Neuronal stem cell (in vitro differentiated cells): ENCODE data around the gene CFAP61.

Experiments
- DNase-seq: peaks from one replicate; pipeline ENCODE4 v3.0.0-alpha.2; 2013; ENCODE audit warnings: low spot score
- H2AFZ ChIP-seq: one replicate; pipeline ENCODE4 v1.6.1; 2013; ENCODE audit warnings: mild to moderate bottlenecking, low read length, inconsistent platforms
- H2AK5ac ChIP-seq: 2 replicates; pipeline ENCODE4 v1.6.1; 2013; ENCODE audit warnings: low read depth, mild to moderate bottlenecking, inconsistent platforms, low read length, moderate library complexity, mixed read lengths
- H2BK120ac ChIP-seq: 2 replicates; pipeline ENCODE4 v1.6.1; 2013; ENCODE audit warnings: low read depth, mild to moderate bottlenecking, inconsistent platforms, low read length, moderate library complexity, mixed read lengths
- H2BK12ac ChIP-seq: one replicate; pipeline ENCODE4 v1.6.1; 2013; ENCODE audit warnings: low read length, inconsistent platforms
- H2BK15ac ChIP-seq: 2 replicates; pipeline ENCODE4 v1.6.1; 2013; ENCODE audit warnings: mild to moderate bottlenecking, low read length, inconsistent platforms, mixed read lengths
- H2BK5ac ChIP-seq: one replicate; pipeline ENCODE4 v1.6.1; 2013; ENCODE audit warnings: inconsistent platforms, mild to moderate bottlenecking, low read length, moderate library complexity
- H3K14ac ChIP-seq: one replicate; pipeline ENCODE4 v1.6.1; 2013; ENCODE audit warnings: low read length, inconsistent platforms
- H3K18ac ChIP-seq: 2 replicates; pipeline ENCODE4 v1.6.1; 2013; ENCODE audit warnings: low read length, inconsistent platforms
- H3K23ac ChIP-seq: 2 replicates; pipeline ENCODE4 v1.6.1; 2013; ENCODE audit warnings: low read depth, mild to moderate bottlenecking, mixed read lengths, low read length, inconsistent platforms; ENCODE audit not compliant: poor library complexity
- H3K27ac ChIP-seq: replicated peaks from 3 replicates; pipeline ENCODE4 v1.5.1; 2013; ENCODE audit warnings: low read length, inconsistent platforms
- H3K27me3 ChIP-seq, 3 experiments: 2 replicates each; pipeline ENCODE4 v1.6.1; 2013; ENCODE audit warnings: low read length in 3 of 3, mild to moderate bottlenecking in 2 of 3, inconsistent platforms in 1 of 3, low read depth in 1 of 3, mixed read lengths in 1 of 3, moderate library complexity in 1 of 3; ENCODE audit not compliant: control insufficient read depth in 3 of 3, insufficient read depth in 3 of 3
- H3K36me3 ChIP-seq, 2 donors: replicated peaks in 1 of 2; 2 replicates each; pipeline ENCODE4 v1.6.1; 2013; ENCODE audit warnings: low read length in 2 of 2; ENCODE audit not compliant: control insufficient read depth in 2 of 2, insufficient read depth in 2 of 2
- H3K4ac ChIP-seq: 2 replicates; pipeline ENCODE4 v1.6.1; 2013; ENCODE audit warnings: inconsistent platforms, mild to moderate bottlenecking, low read length, moderate library complexity
- H3K4me1 ChIP-seq, 2 donors: 1 replicate in 1 of 2; 2 replicates in 1 of 2; pipeline ENCODE4 v1.6.1; 2013; ENCODE audit warnings: low read length in 2 of 2, low read depth in 1 of 2; ENCODE audit not compliant: control insufficient read depth in 2 of 2, insufficient read depth in 1 of 2
- H3K4me2 ChIP-seq: one replicate; pipeline ENCODE4 v1.6.1; 2013; ENCODE audit warnings: mild to moderate bottlenecking, low read length, inconsistent platforms; ENCODE audit not compliant: insufficient read depth, poor library complexity, severe bottlenecking
- H3K4me3 ChIP-seq, 2 donors: 2 replicates each; pipeline ENCODE4 v1.5.1; 2013; ENCODE audit warnings: low read length in 2 of 2, mild to moderate bottlenecking in 2 of 2, inconsistent platforms in 1 of 2, moderate library complexity in 1 of 2
- H3K79me1 ChIP-seq: one replicate; pipeline ENCODE4 v1.6.1; 2013; ENCODE audit warnings: low read depth, mild to moderate bottlenecking, inconsistent platforms, low read length, moderate library complexity
- H3K9ac ChIP-seq: one replicate; pipeline ENCODE4 v1.6.1; 2013; ENCODE audit warnings: mild to moderate bottlenecking, low read depth, low read length, inconsistent platforms; ENCODE audit not compliant: poor library complexity
- H3K9me3 ChIP-seq, 2 donors: replicated peaks in 1 of 2; 2 replicates each; pipeline versions ENCODE3 to v1.6.1; 2013; ENCODE audit warnings: low read length in 2 of 2, mild to moderate bottlenecking in 2 of 2, inconsistent platforms in 1 of 2, low read depth in 1 of 2, mixed read lengths in 1 of 2, moderate library complexity in 1 of 2; ENCODE audit not compliant: control insufficient read depth in 2 of 2, insufficient read depth in 1 of 2
- H4K8ac ChIP-seq: one replicate; pipeline ENCODE4 v1.6.1; 2013; ENCODE audit warnings: low read depth, mild to moderate bottlenecking, inconsistent platforms, low read length, moderate library complexity
- H4K91ac ChIP-seq: one replicate; pipeline ENCODE4 v1.6.1; 2013; ENCODE audit warnings: low read length, low read depth, mild to moderate bottlenecking, inconsistent platforms; ENCODE audit not compliant: poor library complexity
- WGBS, 2 donors: extraction: QIAGEN DNeasy Blood & Tissue Kit; methylation state at CpG; one replicate each; pipeline ENCODE4 v1.1.7; 2013; ENCODE audit warnings: missing lambda C conversion rate in 2 of 2, mixed read lengths in 1 of 2; ENCODE audit not compliant: insufficient read length in 2 of 2, insufficient replicate concordance in 1 of 2; ENCODE audit errors: extremely low coverage in 2 of 2; 5-methylcytosine and 5-hydroxymethylcytosine counted together

The CFAP61 gene

DNA sequence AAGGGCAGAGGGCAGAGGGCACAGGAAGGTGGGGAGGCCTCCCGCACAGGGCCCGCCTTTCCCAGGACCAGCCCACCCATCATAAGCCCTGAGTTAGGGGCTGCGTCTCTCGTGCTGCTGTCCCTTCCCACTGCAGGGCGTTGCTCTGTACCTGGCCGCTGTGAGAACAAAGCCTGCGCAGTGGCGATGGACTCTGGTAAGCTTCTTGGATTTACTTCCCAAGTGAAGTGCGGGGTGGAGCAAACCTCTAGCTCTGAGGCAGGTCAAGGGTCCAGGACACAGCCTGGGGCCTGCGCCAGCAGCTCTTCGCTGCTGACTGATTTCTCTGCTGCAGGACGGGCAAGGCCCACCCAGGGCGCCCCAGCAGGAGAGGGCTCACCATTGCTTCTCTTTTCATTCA lies 339.4 kb downstream of the CFAP61 start:
- no peak overlapping the region for H3K4me3 ChIP-seq
- no peak for DNase-seq
- no peak overlapping the region for H3K4me2 ChIP-seq
- H2BK15ac ChIP-seq = no peak overlapping the region
- peaks cover 2 to 4% of the 10 kb centered on the region in 2 donors for H3K36me3 ChIP-seq
- H2BK120ac ChIP-seq = no peak overlapping the region
- WGBS, 2 donors = no CpG with 5 or more reads among the region's 13 CpGs
- peaks cover 0 to 15% (median 0%) of the 10 kb centered on the region in 3 experiments for H3K27me3 ChIP-seq
- no peak overlapping the region for H4K8ac ChIP-seq
- H4K91ac ChIP-seq = no peak overlapping the region
- peak overlapping the region; percentile 15 for H3K18ac ChIP-seq
- no peaks in the 10 kb centered on the region for H3K9me3 ChIP-seq
- no peak overlapping the region for H3K4ac ChIP-seq
- no peak overlapping the region for H2BK12ac ChIP-seq
- no peak overlapping the region for H2AFZ ChIP-seq
- no peak overlapping the region for H3K27ac ChIP-seq
- H2AK5ac ChIP-seq = no peak overlapping the region
- H3K14ac ChIP-seq = no peak overlapping the region
- no peaks in the 10 kb centered on the region for H3K79me1 ChIP-seq
- no peak overlapping the region for H3K23ac ChIP-seq
- H3K9ac ChIP-seq = no peak overlapping the region
- peaks cover 14 to 17% of the 10 kb centered on the region in 2 donors for H3K4me1 ChIP-seq
- H2BK5ac ChIP-seq = no peak overlapping the region

GRCh38 chr20:20393207-20394120 lies 341.1 kb downstream of the CFAP61 start:
- Histone ChIP-seq H3K23ac (no peak overlapping the region), H2BK120ac (no peak overlapping the region), H3K79me1 (no peaks in the 10 kb centered on the region), H2AFZ (no peak overlapping the region), H2BK12ac (no peak overlapping the region), H3K27ac (no peak overlapping the region), H4K91ac (no peak overlapping the region), H3K18ac (peak overlapping the region; percentile 13), H3K27me3 (peaks cover 0 to 29% (median 0%) of the 10 kb centered on the region in 3 experiments), H3K4me1 (peaks cover 15 to 17% of the 10 kb centered on the region in 2 donors), H3K9me3 (no peaks in the 10 kb centered on the region), H3K36me3 (peaks cover 2 to 4% of the 10 kb centered on the region in 2 donors), H2BK15ac (no peak overlapping the region), H3K9ac (no peak overlapping the region), H2BK5ac (no peak overlapping the region), H3K4ac (no peak overlapping the region), H3K4me3 (no peak overlapping the region), H4K8ac (no peak overlapping the region), H2AK5ac (no peak overlapping the region), H3K14ac (no peak overlapping the region), H3K4me2 (no peak overlapping the region)
- WGBS, 2 donors = no CpG with 5 or more reads among the region's 20 CpGs
- no peak for DNase-seq

DNA sequence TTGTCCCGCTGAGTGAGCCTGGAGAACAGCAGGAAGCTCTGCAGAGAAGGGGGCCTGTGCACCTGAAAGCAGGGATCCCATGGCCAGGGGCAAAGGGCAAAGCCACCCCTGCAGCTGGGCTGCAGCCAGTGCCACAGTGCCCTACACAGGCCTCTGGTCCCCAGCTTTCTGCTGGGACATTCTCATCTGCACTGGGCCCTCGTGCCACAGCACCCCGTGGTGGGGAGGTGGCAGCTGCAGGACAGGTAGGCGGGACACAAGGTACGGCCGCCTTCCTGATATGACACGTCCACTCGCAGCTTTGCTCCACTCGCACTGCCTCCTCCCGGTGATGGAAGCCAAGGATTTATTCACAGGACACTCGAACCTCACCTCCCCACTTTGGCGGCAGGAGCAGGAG lies 342.8 kb downstream of the CFAP61 start:
- Histone ChIP-seq H3K4me2 (no peak overlapping the region), H3K4me3 (no peak overlapping the region), H2AK5ac (no peak overlapping the region), H3K27me3 (peaks cover 0 to 33% (median 0%) of the 10 kb centered on the region in 3 experiments), H3K9ac (no peak overlapping the region), H3K14ac (no peak overlapping the region), H2BK120ac (no peak overlapping the region), H3K79me1 (no peaks in the 10 kb centered on the region), H3K23ac (no peak overlapping the region), H2AFZ (no peak overlapping the region), H3K36me3 (peaks cover 2 to 4% of the 10 kb centered on the region in 2 donors), H3K18ac (peak overlapping the region; percentile 6), H4K8ac (no peak overlapping the region), H4K91ac (no peak overlapping the region), H3K4ac (no peak overlapping the region), H2BK5ac (no peak overlapping the region), H3K9me3 (no peaks in the 10 kb centered on the region), H3K4me1 (peaks cover 17 to 19% of the 10 kb centered on the region in 2 donors), H2BK12ac (no peak overlapping the region), H2BK15ac (no peak overlapping the region), H3K27ac (no peak overlapping the region)
- WGBS, 2 donors = no CpG with 5 or more reads among the region's 12 CpGs
- DNase-seq = no peak

- no peaks in the 10 kb centered on the region for H3K79me1 ChIP-seq
- peaks cover 17 to 21% of the 10 kb centered on the region in 2 donors for H3K4me1 ChIP-seq
- H2AK5ac ChIP-seq = no peak overlapping the region
- no peak overlapping the region for H4K91ac ChIP-seq
- no peaks in the 10 kb centered on the region for H3K9me3 ChIP-seq
- H2BK120ac ChIP-seq = no peak overlapping the region
- H2BK5ac ChIP-seq = no peak overlapping the region
- H3K27ac ChIP-seq = no peak overlapping the region
- no peak overlapping the region for H3K4me2 ChIP-seq
- no peak overlapping the region for H2BK12ac ChIP-seq
- H2BK15ac ChIP-seq = no peak overlapping the region
- H3K14ac ChIP-seq = no peak overlapping the region
- H3K9ac ChIP-seq = no peak overlapping the region
- peaks cover 2 to 4% of the 10 kb centered on the region in 2 donors for H3K36me3 ChIP-seq
- peak overlapping the region in 1 of 2 donors; percentile 7 for H3K4me3 ChIP-seq
- peaks cover 0 to 34% (median 0%) of the 10 kb centered on the region in 3 experiments for H3K27me3 ChIP-seq
- WGBS, 2 donors = no CpG with 5 or more reads among the region's 29 CpGs
- H3K4ac ChIP-seq = no peak overlapping the region
- no peak overlapping the region for H4K8ac ChIP-seq
- H3K18ac ChIP-seq = peak overlapping the region; percentile 44
- peak overlapping the region; percentile 64 for H2AFZ ChIP-seq
- no peak overlapping the region for H3K23ac ChIP-seq
- DNase-seq = peak; percentile 88
These were observed 343.7 kb downstream of the CFAP61 start for GRCh38 chr20:20395903-20396568.
